Measurements from ENCODE around the gene MYRF. TPM values are rescaled to one million over a fixed set of nuclear protein-coding genes. Genes with fewer than 3 reads are reported as not detected.

Gene MYRF
- total RNA-seq, 1 experiment from 2014 or later = 1.0 TPM

- no peak for DNase-seq (ENCODE audit: low spot score)
Measured at GRCh38 chr11:61739413-61739812, 13.0 kb upstream of the MYRF start.

GRCh38 chr11:61739966-61740365 lies 12.5 kb upstream of the MYRF start:
- DNase-seq (ENCODE audit: low spot score) = no peak

- no peak for DNase-seq (ENCODE audit: low spot score)
Measured at GRCh38 chr11:61742391-61742790, 10.0 kb upstream of the MYRF start.

- DNase-seq (ENCODE audit: low spot score) = no peak
Measured at GRCh38 chr11:61743486-61744095, 8.8 kb upstream of the MYRF start.

- DNase-seq (ENCODE audit: low spot score) = no peak
Measured at GRCh38 chr11:61744181-61744580, 8.3 kb upstream of the MYRF start.

- no peak for DNase-seq (ENCODE audit: low spot score)
Measured at GRCh38 chr11:61744609-61745156, 7.8 kb upstream of the MYRF start.

GRCh38 chr11:61745781-61746441 lies 6.5 kb upstream of the MYRF start:
- no peak for DNase-seq (ENCODE audit: low spot score)

GRCh38 chr11:61746442-61747191 lies 5.8 kb upstream of the MYRF start:
- DNase-seq (ENCODE audit: low spot score) = no peak

- DNase-seq (ENCODE audit: low spot score) = peak; percentile 46
Measured at GRCh38 chr11:61747192-61747966, 5.1 kb upstream of the MYRF start.

GRCh38 chr11:61747967-61748285 lies 4.5 kb upstream of the MYRF start:
- no peak for DNase-seq (ENCODE audit: low spot score)

- no peak for DNase-seq (ENCODE audit: low spot score)
Measured at GRCh38 chr11:61749591-61750217, 2.7 kb upstream of the MYRF start.

- DNase-seq (ENCODE audit: low spot score) = no peak
Measured at GRCh38 chr11:61750631-61751273, 1.7 kb upstream of the MYRF start.

- DNase-seq (ENCODE audit: low spot score) = no peak
Measured at GRCh38 chr11:61751384-61751783, 1.1 kb upstream of the MYRF start.

GRCh38 chr11:61752925-61753521 lies 587 bp downstream of the MYRF start:
- DNase-seq (ENCODE audit: low spot score) = no peak

GRCh38 chr11:61753672-61754071 lies 1.2 kb downstream of the MYRF start:
- no peak for DNase-seq (ENCODE audit: low spot score)

GRCh38 chr11:61754534-61755482 lies 2.4 kb downstream of the MYRF start:
- DNase-seq (ENCODE audit: low spot score) = no peak

- DNase-seq (ENCODE audit: low spot score) = no peak
Measured at GRCh38 chr11:61756147-61756451, 3.7 kb downstream of the MYRF start.

GRCh38 chr11:61756452-61757212 lies 4.2 kb downstream of the MYRF start:
- DNase-seq (ENCODE audit: low spot score) = peak; percentile 33

All from H4 (cell line).